GM03348 (cell line): Measurements from ENCODE around the gene NABP1.
A peak's percentile ranks its signal among the peaks of the same experiment; 100 is the strongest.
"Not testable (repeated sequence)": the region's sequence is repeated elsewhere in the genome, so short reads cannot be mapped to it uniquely, and the experiment has no call there.

Experiments used
- DNase-seq: peaks from one replicate; pipeline ENCODE4 v3.0.0; 2012; ENCODE audit warnings: low spot score

Gene NABP1

GRCh38 chr2:191677646-191678436 is at the start of gene NABP1:
Gene NABP1 (plus strand): TSS chr2:191678136. CDS start chr2:191678615, 479 bp downstream.
- peak; percentile 99 for DNase-seq

GRCh38 chr2:191629001-191629453 is 48.9 kb upstream of the NABP1 start:
- DNase-seq, result no peak

- DNase-seq, result no peak
These were observed 47.8 kb upstream of the NABP1 start for GRCh38 chr2:191629976-191630712.

- DNase-seq, result peak; percentile 16
These were observed 46.2 kb upstream of the NABP1 start for GRCh38 chr2:191631754-191632153.

GRCh38 chr2:191632426-191632825 is 45.5 kb upstream of the NABP1 start:
- no peak for DNase-seq

- DNase-seq, result no peak
These were observed 43.1 kb upstream of the NABP1 start for GRCh38 chr2:191634791-191635190.

- peak; percentile 69 for DNase-seq
These were observed 42.4 kb upstream of the NABP1 start for GRCh38 chr2:191635333-191636234.

GRCh38 chr2:191636235-191636543 is 41.7 kb upstream of the NABP1 start:
- DNase-seq, result peak; percentile 62

GRCh38 chr2:191636586-191636985 is 41.4 kb upstream of the NABP1 start:
- DNase-seq, result no peak

GRCh38 chr2:191637182-191638078 is 40.5 kb upstream of the NABP1 start:
- peak; percentile 18 for DNase-seq

- peak; percentile 52 for DNase-seq
These were observed 39.7 kb upstream of the NABP1 start for GRCh38 chr2:191638079-191638801.

GRCh38 chr2:191638802-191639172 is 39.1 kb upstream of the NABP1 start:
- no peak for DNase-seq

GRCh38 chr2:191641609-191642008 is 36.3 kb upstream of the NABP1 start:
- no peak for DNase-seq

- DNase-seq, result no peak
These were observed 35.4 kb upstream of the NABP1 start for GRCh38 chr2:191642541-191642940.

GRCh38 chr2:191643429-191643828 is 34.5 kb upstream of the NABP1 start:
- no peak for DNase-seq

- not testable (repeated sequence) for DNase-seq
These were observed 33.3 kb upstream of the NABP1 start for GRCh38 chr2:191644613-191645012.

GRCh38 chr2:191645032-191645431 is 32.9 kb upstream of the NABP1 start:
- DNase-seq, result no peak

GRCh38 chr2:191645434-191646162 is 32.3 kb upstream of the NABP1 start:
- no peak for DNase-seq

GRCh38 chr2:191646163-191646902 is 31.6 kb upstream of the NABP1 start:
- DNase-seq, result no peak
